A549 treated with AZD9567 at 1 μM for 4 hours (cell line): ENCODE measurements around the gene CDKN2B-AS1. TPM values are rescaled to one million over a fixed set of nuclear protein-coding genes. Genes with fewer than 3 reads are reported as not detected.

ENCODE experiments used
- total RNA-seq: library from RNA; stranded (reverse); fragments of 200-300 nt; extraction: Qiagen RNA extraction; gene quantifications from 5 replicates; pipeline ENCODE4 v1.2.3, GENCODE V29; 2022; ENCODE audit not compliant: insufficient read depth

Gene CDKN2B-AS1
- total RNA-seq: not detected in 5 replicates

GRCh38 chr9:21994556-21995005, at the start of gene CDKN2B-AS1:
Gene CDKN2B-AS1 (plus strand): TSS chr9:21994791.

GRCh38 chr9:21993893-21994555, 567 bp upstream of the CDKN2B-AS1 start, which contains the start of gene CDKN2A:
Gene CDKN2A (minus strand): TSS chr9:21994392.

GRCh38 chr9:22008717-22009505, 14.3 kb downstream of the CDKN2B-AS1 start, which contains the start of gene CDKN2B:
Gene CDKN2B (minus strand): TSS chr9:22009305. CDS start chr9:22008953, 352 bp downstream.

Other genes starting within 250 kb of the CDKN2B-AS1 start
- gene MTAP, start 192.2 kb upstream of the CDKN2B-AS1 start, total RNA-seq: 8.9 to 44.9 TPM (median 10.7 TPM) in 5 replicates
- not detected in 5 replicates for gene CDKN2A, start 399 bp upstream of the CDKN2B-AS1 start, total RNA-seq
- not detected in 5 replicates for gene CDKN2B, start 14.5 kb downstream of the CDKN2B-AS1 start, total RNA-seq